ENCODE data around the gene TAF12.

Gene TAF12

GRCh38 chr1:28565726-28566125 is 77.1 kb downstream of the TAF12 start:
- H3K27ac ChIP-seq (ENCODE audit: low read length), result no peak overlapping the region
- H3K9me3 ChIP-seq (replicated peaks; ENCODE audit: insufficient read depth, low read length), result no peaks in the 10 kb centered on the region
- no peaks in the 10 kb centered on the region for H4K20me1 ChIP-seq (ENCODE audit: insufficient read depth, low read length)
- H3K27me3 ChIP-seq (replicated peaks; ENCODE audit: insufficient read depth, low read length), result no peaks in the 10 kb centered on the region
- TF ChIP-seq CTCF (IDR thresholded peaks at IDR 0.05; ENCODE audit: low read length), result no peak
- no peak for TF ChIP-seq EZH2phosphoT487 (IDR thresholded peaks at IDR 0.05; ENCODE audit: low read length)
- no peak for TF ChIP-seq EZH2 (optimal IDR thresholded peaks at IDR 0.05; ENCODE audit: low read depth, low read length)
- H3K4me3 ChIP-seq (ENCODE audit: low read length), result no peak overlapping the region
- no peaks in the 10 kb centered on the region for H3K9me2 ChIP-seq (replicated peaks; ENCODE audit: insufficient read depth, low read length)
- H3K9ac ChIP-seq (ENCODE audit: low read length), result no peak overlapping the region
- H3K4me2 ChIP-seq (ENCODE audit: low read depth, low read length), result no peak overlapping the region
- DNase-seq, result no peak
- 0 out of 2 replicates have a peak, but pooled peaks cover 22% of the 10 kb centered on the region for H3K79me2 ChIP-seq (ENCODE audit: low read length)
- H3F3A ChIP-seq (ENCODE audit: insufficient read depth, low read length), result no peaks in the 10 kb centered on the region
- H3K4me1 ChIP-seq (ENCODE audit: low read length), result no peaks in the 10 kb centered on the region
- peaks cover 19% of the 10 kb centered on the region for H3K36me3 ChIP-seq (replicated peaks; ENCODE audit: insufficient read depth, low read length)
- no peak overlapping the region for H2AFZ ChIP-seq (ENCODE audit: low read length)

GRCh38 chr1:28565040-28565439 is 77.8 kb downstream of the TAF12 start:
- no peaks in the 10 kb centered on the region for H3K27me3 ChIP-seq (replicated peaks; ENCODE audit: insufficient read depth, low read length)
- no peaks in the 10 kb centered on the region for H3K9me3 ChIP-seq (replicated peaks; ENCODE audit: insufficient read depth, low read length)
- H3K79me2 ChIP-seq (ENCODE audit: low read length), result peaks cover 26% of the 10 kb centered on the region; the same call in 1 of the 2 replicates
- H3K36me3 ChIP-seq (replicated peaks; ENCODE audit: insufficient read depth, low read length), result peaks cover 20% of the 10 kb centered on the region
- no peak overlapping the region for H2AFZ ChIP-seq (ENCODE audit: low read length)
- no peaks in the 10 kb centered on the region for H3K9me2 ChIP-seq (replicated peaks; ENCODE audit: insufficient read depth, low read length)
- DNase-seq, result no peak
- no peak overlapping the region for H3K4me3 ChIP-seq (ENCODE audit: low read length)
- H3K4me1 ChIP-seq (ENCODE audit: low read length), result no peaks in the 10 kb centered on the region
- H3K4me2 ChIP-seq (ENCODE audit: low read depth, low read length), result no peak overlapping the region
- no peak overlapping the region for H3K9ac ChIP-seq (ENCODE audit: low read length)
- no peaks in the 10 kb centered on the region for H3F3A ChIP-seq (ENCODE audit: insufficient read depth, low read length)
- H4K20me1 ChIP-seq (ENCODE audit: insufficient read depth, low read length), result no peaks in the 10 kb centered on the region
- no peak overlapping the region for H3K27ac ChIP-seq (ENCODE audit: low read length)
- TF ChIP-seq EZH2 (optimal IDR thresholded peaks at IDR 0.05; ENCODE audit: low read depth, low read length), result no peak
- no peak for TF ChIP-seq CTCF (IDR thresholded peaks at IDR 0.05; ENCODE audit: low read length)

GRCh38 chr1:28564310-28564709 is 78.6 kb downstream of the TAF12 start:
- Histone ChIP-seq H3F3A (ENCODE audit: insufficient read depth, low read length) (no peaks in the 10 kb centered on the region), H3K4me2 (ENCODE audit: low read depth, low read length) (no peak overlapping the region), H3K9me3 (replicated peaks; ENCODE audit: insufficient read depth, low read length) (no peaks in the 10 kb centered on the region), H3K4me1 (ENCODE audit: low read length) (no peaks in the 10 kb centered on the region), H3K79me2 (ENCODE audit: low read length) (peaks cover 32% of the 10 kb centered on the region; the same call in 1 of the 2 replicates), H2AFZ (ENCODE audit: low read length) (no peak overlapping the region), H3K4me3 (ENCODE audit: low read length) (no peak overlapping the region), H3K9ac (ENCODE audit: low read length) (no peak overlapping the region), H3K9me2 (replicated peaks; ENCODE audit: insufficient read depth, low read length) (no peaks in the 10 kb centered on the region), H3K36me3 (replicated peaks; ENCODE audit: insufficient read depth, low read length) (peaks cover 20% of the 10 kb centered on the region), H4K20me1 (ENCODE audit: insufficient read depth, low read length) (no peaks in the 10 kb centered on the region), H3K27ac (ENCODE audit: low read length) (no peak overlapping the region), H3K27me3 (replicated peaks; ENCODE audit: insufficient read depth, low read length) (no peaks in the 10 kb centered on the region)
- TF ChIP-seq EZH2phosphoT487 (IDR thresholded peaks at IDR 0.05; ENCODE audit: low read length) (no peak), EZH2 (optimal IDR thresholded peaks at IDR 0.05; ENCODE audit: low read depth, low read length) (no peak), CTCF (IDR thresholded peaks at IDR 0.05; ENCODE audit: low read length) (no peak)
- no peak for DNase-seq

All from MM.1S (cell line).